ENCODE results near the gene FBXO39. TPM values are rescaled to one million over a fixed set of nuclear protein-coding genes. Genes with fewer than 3 reads are reported as not detected.
A peak's percentile ranks its signal among the peaks of the same experiment; 100 is the strongest.
"Not testable (repeated sequence)": the region's sequence is repeated elsewhere in the genome, so short reads cannot be mapped to it uniquely, and the experiment has no call there.

The FBXO39 gene
- total and polyA plus RNA-seq, 9 of the 15 experiments (the other 6 are each of a cell fraction or from before 2014, with no cell fraction given) = not detected

DNA sequence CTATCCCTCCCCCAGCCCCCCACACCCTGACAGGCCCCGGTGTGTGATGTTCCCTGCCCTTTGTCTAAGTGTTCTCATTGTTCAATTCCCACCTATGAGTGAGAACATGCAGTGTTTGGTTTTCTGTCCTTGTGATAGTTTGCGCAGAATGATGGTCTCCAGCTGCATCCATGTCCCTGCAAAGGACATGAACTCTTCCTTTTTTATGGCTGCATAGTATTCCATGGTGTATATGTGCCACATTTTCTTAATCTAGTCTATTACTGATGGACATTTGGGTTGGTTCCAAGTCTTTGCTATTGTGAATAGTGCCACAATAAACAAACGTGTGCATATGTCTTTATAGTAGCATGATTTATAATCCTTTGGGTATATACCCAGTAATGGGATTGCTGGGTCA is 40.4 kb downstream of the FBXO39 start:
- peaks cover 0 to 21% of the 10 kb centered on the region in 2 experiments; a peak in 3 of 5 replicates for H3K27me3 ChIP-seq (ENCODE audit: control insufficient read depth in 2 of 2, insufficient read depth in 2 of 2, low read length in 2 of 2)
- FAIRE-seq; H4K20me1 ChIP-seq (replicated peaks; ENCODE audit: control insufficient read depth, insufficient read depth, low read length); BruUV-seq (replicated peaks); H3K36me3 ChIP-seq (ENCODE audit: control insufficient read depth, insufficient read depth, low read length); intact Hi-C loops (cut with micrococcal nuclease); H2AFZ ChIP-seq (ENCODE audit: low read depth, low read length); POLR2A ChIA-PET; H3K4me1 ChIP-seq (replicated peaks in 1 of 2; ENCODE audit: control insufficient read depth in 2 of 2, insufficient read depth in 2 of 2, low read length in 2 of 2); H3K9me1 ChIP-seq (ENCODE audit: control insufficient read depth, insufficient read depth, low read length); H3K4me2 ChIP-seq (ENCODE audit: insufficient read depth, low read length); ATAC-seq; H3K4me3 ChIP-seq; H3K9ac ChIP-seq (ENCODE audit: insufficient read depth in 1 of 2, low read depth in 2 of 2, low read length in 2 of 2); H3K79me2 ChIP-seq (ENCODE audit: control insufficient read depth, insufficient read depth, low read length); H3K9me3 ChIP-seq (replicated peaks; ENCODE audit: control insufficient read depth, insufficient read depth, low read depth, low read length); H3K27ac ChIP-seq (ENCODE audit: extremely low read depth, low read depth, low read length); in situ Hi-C loops (cut with MboI); CTCF ChIA-PET (ENCODE audit: low intra/inter-chr PET ratio); DNase-seq (ENCODE audit: extremely low read depth in 1 of 4, low spot score in 3 of 4): not testable (repeated sequence)
- peak; percentile 34 for TF ChIP-seq ZNF146 (CRISPR knock-in tag; IDR thresholded peaks at IDR 0.05; ENCODE audit: unreplicated experiment)
- WGBS (ENCODE audit: insufficient coverage, low coverage, missing lambda C conversion rate) = 14% methylated on average over 3 of the region's 3 CpGs

DNA sequence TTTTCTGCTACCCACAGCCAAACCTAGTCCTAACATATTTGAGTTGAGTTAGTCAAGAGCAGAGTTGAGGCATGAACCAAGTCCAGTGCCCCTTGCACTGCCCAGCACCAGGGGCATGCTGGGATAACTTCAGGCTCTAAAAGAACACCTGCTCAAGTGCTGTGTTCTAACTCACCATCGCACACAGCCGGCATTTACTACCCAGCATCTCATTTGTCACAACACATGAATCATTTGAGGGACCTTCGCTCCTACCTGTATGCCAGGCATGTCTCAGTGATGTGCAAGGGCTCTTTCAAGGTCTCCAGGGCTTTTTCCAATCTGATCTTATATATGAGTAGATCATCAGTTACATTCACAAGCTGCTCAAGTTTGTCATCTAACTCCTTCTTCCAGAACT is 42.9 kb downstream of the FBXO39 start:
- H3K4me1 ChIP-seq (replicated peaks in 1 of 2; ENCODE audit: control insufficient read depth in 2 of 2, insufficient read depth in 2 of 2, low read length in 2 of 2) = no peaks in the 10 kb centered on the region
- ChIA-PET CTCF (ENCODE audit: low intra/inter-chr PET ratio) (no interaction called here), POLR2A (interaction anchor here (1.1 kb wide), 1 partner anchor 18 kb away, joined by 3 read pairs; no protein-coding TSS in a partner anchor)
- H3K4me3 ChIP-seq = no peak overlapping the region
- no peak for DNase-seq (ENCODE audit: extremely low read depth in 1 of 4, low spot score in 3 of 4)
- H3K27me3 ChIP-seq (ENCODE audit: control insufficient read depth in 2 of 2, insufficient read depth in 2 of 2, low read length in 2 of 2) = peaks cover 0 to 9% of the 10 kb centered on the region in 2 experiments; a peak in 3 of 5 replicates
- no peak for FAIRE-seq
- BruUV-seq (replicated peaks) = no TSS peak
- H3K27ac ChIP-seq (ENCODE audit: extremely low read depth, low read depth, low read length) = no peak overlapping the region
- H2AFZ ChIP-seq (ENCODE audit: low read depth, low read length) = no peak overlapping the region
- no peaks in the 10 kb centered on the region for H3K79me2 ChIP-seq (ENCODE audit: control insufficient read depth, insufficient read depth, low read length)
- H3K4me2 ChIP-seq (ENCODE audit: insufficient read depth, low read length) = no peak overlapping the region
- H3K9ac ChIP-seq (ENCODE audit: insufficient read depth in 1 of 2, low read depth in 2 of 2, low read length in 2 of 2) = no peak overlapping the region
- 0% methylated on average over 3 of the region's 3 CpGs for WGBS (ENCODE audit: insufficient coverage, low coverage, missing lambda C conversion rate)
- in situ Hi-C loops (cut with MboI) = no loop called here
- no peaks in the 10 kb centered on the region for H4K20me1 ChIP-seq (replicated peaks; ENCODE audit: control insufficient read depth, insufficient read depth, low read length)
- no peaks in the 10 kb centered on the region for H3K36me3 ChIP-seq (ENCODE audit: control insufficient read depth, insufficient read depth, low read length)
- ATAC-seq = no peak
- no peaks in the 10 kb centered on the region for H3K9me1 ChIP-seq (ENCODE audit: control insufficient read depth, insufficient read depth, low read length)
- no peaks in the 10 kb centered on the region for H3K9me3 ChIP-seq (replicated peaks; ENCODE audit: control insufficient read depth, insufficient read depth, low read depth, low read length)
- intact Hi-C loops (cut with micrococcal nuclease) = no loop called here
- no peak for TF ChIP-seq TRIM28 (IDR thresholded peaks at IDR 0.05)
- no peak for TF ChIP-seq ZNF551 (CRISPR knock-in tag; IDR thresholded peaks at IDR 0.05)
- no peak for TF ChIP-seq LCOR (CRISPR knock-in tag; IDR thresholded peaks at IDR 0.05)
- no peak for TF ChIP-seq SRSF9 (IDR thresholded peaks at IDR 0.05; ENCODE audit: borderline replicate concordance, low read depth, low read length)
- no peak for TF ChIP-seq MCM5 (IDR thresholded peaks at IDR 0.05; ENCODE audit: low read depth)
- no peak for TF ChIP-seq ZNF584 (CRISPR knock-in tag; IDR thresholded peaks at IDR 0.05; ENCODE audit: low read depth)
- no peak for TF ChIP-seq MCM3 (IDR thresholded peaks at IDR 0.05)
- no peak for TF ChIP-seq ZNF77 (CRISPR knock-in tag; IDR thresholded peaks at IDR 0.05)
- no peak for TF ChIP-seq ZNF253 (CRISPR knock-in tag; conservative IDR thresholded peaks at IDR 0.05)
- no peak for TF ChIP-seq SAP30 (IDR thresholded peaks at IDR 0.05; ENCODE audit: borderline replicate concordance, insufficient read depth, low read depth, low read length, poor library complexity, severe bottlenecking)
- no peak for TF ChIP-seq ZNF766 (CRISPR knock-in tag; conservative IDR thresholded peaks at IDR 0.05)
- TF ChIP-seq, protein P1, sequence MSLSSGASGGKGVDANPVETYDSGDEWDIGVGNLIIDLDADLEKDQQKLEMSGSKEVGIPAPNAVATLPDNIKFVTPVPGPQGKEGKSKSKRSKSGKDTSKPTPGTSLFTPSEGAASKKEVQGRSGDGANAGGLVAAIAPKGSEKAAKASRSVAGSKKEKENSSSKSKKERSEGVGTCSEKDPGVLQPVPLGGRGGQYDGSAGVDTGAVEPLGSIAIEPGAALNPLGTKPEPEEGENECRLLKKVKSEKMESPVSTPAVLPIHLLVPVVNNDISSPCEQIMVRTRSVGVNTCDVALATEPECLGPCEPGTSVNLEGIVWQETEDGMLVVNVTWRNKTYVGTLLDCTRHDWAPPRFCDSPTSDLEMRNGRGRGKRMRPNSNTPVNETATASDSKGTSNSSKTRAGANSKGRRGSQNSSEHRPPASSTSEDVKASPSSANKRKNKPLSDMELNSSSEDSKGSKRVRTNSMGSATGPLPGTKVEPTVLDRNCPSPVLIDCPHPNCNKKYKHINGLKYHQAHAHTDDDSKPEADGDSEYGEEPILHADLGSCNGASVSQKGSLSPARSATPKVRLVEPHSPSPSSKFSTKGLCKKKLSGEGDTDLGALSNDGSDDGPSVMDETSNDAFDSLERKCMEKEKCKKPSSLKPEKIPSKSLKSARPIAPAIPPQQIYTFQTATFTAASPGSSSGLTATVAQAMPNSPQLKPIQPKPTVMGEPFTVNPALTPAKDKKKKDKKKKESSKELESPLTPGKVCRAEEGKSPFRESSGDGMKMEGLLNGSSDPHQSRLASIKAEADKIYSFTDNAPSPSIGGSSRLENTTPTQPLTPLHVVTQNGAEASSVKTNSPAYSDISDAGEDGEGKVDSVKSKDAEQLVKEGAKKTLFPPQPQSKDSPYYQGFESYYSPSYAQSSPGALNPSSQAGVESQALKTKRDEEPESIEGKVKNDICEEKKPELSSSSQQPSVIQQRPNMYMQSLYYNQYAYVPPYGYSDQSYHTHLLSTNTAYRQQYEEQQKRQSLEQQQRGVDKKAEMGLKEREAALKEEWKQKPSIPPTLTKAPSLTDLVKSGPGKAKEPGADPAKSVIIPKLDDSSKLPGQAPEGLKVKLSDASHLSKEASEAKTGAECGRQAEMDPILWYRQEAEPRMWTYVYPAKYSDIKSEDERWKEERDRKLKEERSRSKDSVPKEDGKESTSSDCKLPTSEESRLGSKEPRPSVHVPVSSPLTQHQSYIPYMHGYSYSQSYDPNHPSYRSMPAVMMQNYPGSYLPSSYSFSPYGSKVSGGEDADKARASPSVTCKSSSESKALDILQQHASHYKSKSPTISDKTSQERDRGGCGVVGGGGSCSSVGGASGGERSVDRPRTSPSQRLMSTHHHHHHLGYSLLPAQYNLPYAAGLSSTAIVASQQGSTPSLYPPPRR (CRISPR knock-in tag; IDR thresholded peaks at IDR 0.05; ENCODE audit: borderline replicate concordance) = no peak
- TF ChIP-seq RFX1 (IDR thresholded peaks at IDR 0.05) = no peak
